Cerebellar cortex (tissue), 1 donor: ENCODE data around the gene ENTREP1.
"Not testable (repeated sequence)": the region's sequence is repeated elsewhere in the genome, so short reads cannot be mapped to it uniquely, and the experiment has no call there.

Experiments
- DNase-seq: peaks from one replicate; pipeline ENCODE4 v3.0.0-alpha.2; 2015; ENCODE audit warnings: low spot score

Gene ENTREP1

GRCh38 chr9:69324549-69325401, at the start of gene ENTREP1:
TSS of gene ENTREP1 (plus strand) at chr9:69325215. CDS start at chr9:69325310, 95 bp downstream.
- no peak for DNase-seq

GRCh38 chr9:69276775-69277174, 48.2 kb upstream of the ENTREP1 start:
- DNase-seq = no peak

DNA sequence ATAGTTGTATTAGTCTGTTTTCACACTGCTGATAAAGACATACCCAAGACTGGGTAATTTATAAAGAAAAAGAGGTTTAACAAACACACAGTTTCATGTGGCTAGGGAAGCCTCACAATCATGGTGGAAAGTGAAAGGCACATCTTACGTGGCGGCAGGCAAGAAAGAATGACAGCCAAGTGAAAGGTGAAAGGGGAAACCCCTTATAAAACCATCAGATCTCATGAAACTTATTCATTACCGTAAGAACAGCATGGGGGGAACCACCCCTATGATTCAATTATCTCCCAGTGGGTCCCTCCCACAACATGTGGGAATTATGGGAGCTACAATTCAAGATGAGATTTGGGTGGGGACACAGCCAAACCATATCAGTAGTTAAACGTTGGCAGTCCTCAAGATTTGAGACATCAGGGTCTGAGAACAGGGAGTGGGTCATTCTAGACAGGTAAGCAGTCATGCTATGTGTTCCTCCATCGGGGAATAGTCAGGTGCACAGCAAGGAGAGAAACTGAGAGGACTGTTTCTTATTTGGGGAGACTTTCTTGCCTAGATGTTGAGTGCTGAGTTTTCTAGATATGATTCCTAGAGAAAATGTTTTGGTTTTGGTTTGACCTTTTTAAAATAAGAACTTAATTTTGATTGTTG, 45.8 kb upstream of the ENTREP1 start:
- no peak for DNase-seq

DNA sequence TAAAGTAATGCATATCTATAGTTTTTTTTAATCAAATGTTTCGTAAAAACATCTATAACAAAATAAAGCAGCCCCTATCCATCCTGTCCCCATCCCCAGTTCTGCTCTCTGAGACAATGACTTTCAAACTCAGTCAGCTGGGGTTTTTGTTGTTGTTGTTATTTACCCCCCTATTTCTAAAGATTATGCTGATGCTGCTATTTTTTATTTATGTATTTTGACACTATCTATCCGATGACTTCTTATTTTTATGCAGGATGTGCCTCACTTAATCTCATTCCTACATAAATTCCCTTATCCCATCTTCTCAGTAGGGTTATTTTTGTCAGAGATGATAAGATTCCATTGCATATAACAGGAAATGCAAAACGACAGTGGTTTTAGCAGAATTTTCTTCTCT, 45.3 kb upstream of the ENTREP1 start:
- no peak for DNase-seq

DNA sequence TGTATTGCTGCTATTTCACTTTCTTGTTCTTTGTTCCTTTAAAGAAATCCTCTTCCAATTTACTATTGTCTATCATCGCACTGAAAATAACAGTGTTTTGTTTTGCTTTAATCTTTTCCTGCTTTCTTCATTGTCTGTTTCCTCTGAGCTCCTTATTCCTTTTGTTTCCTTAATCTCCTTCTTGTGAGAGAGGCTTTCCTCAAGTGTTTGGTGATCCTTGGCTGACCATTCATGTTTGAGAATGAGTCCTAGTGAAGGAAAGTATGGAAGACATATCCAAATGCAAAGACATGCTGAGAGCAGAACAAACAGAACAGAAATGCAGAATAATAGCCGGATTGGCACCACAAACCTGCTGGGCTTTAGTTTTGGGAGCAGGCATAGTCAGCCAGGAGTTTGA, 42.0 kb upstream of the ENTREP1 start:
- no peak for DNase-seq

- DNase-seq = no peak
Measured at GRCh38 chr9:69292078-69292477, 32.9 kb upstream of the ENTREP1 start.

GRCh38 chr9:69293156-69293555, 31.9 kb upstream of the ENTREP1 start:
- DNase-seq = no peak

GRCh38 chr9:69295872-69296552, 29.0 kb upstream of the ENTREP1 start:
- DNase-seq = no peak

DNA sequence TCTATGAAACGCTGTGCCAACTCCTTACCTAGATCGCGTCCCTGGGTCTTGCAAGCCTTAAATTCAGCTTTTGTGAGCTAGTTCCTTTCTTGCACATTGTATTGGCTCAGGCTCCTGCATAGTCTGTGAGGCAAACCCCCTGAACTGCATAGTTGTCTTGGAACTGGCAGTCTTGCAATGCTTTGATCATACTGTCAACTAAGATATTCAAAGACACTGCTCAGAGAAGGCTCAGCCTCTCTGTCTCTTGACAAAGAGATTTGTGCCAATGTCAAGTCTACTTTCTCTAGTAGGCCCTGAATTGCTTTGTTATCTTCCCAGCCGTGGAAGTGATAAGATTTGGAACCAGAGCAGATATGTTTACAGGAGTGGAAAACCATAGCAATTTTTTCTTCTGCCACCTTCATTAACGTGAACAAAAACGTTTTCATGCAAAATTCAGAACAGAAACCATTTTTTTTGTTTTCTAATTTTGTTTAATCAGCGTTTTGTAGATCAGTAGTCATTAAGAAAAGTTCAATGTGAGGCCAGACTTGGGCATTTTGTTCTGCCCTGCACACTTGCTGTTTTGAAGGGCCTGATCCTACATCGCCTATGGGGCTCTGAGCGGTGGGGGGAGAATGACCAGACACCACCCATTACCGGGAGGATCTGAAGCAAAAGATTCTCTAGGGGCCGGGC, 27.6 kb upstream of the ENTREP1 start:
- no peak for DNase-seq

GRCh38 chr9:69299315-69299714, 25.7 kb upstream of the ENTREP1 start:
- no peak for DNase-seq

DNA sequence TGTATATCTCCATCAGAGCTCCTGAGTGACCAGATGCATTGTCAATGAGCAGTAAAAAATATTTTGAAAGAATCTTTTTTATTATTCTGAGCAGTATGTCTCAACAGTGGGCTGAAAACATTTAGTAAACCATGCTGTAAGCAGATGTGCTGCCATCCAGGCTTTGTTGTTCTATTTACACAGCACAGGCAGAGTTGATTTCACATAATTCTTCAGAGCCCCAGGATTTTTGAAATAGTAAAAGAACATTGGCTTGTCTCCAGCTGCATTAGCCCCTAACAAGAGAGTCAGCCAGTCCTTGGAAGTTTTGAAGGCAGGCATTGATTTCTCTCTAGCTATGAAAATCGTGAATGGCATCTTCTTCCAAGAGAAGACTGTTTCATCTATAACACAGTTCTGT, 25.2 kb upstream of the ENTREP1 start:
- DNase-seq = no peak

- no peak for DNase-seq
Measured at GRCh38 chr9:69303331-69303730, 21.7 kb upstream of the ENTREP1 start.

GRCh38 chr9:69306895-69307445, 18.0 kb upstream of the ENTREP1 start:
- not testable (repeated sequence) for DNase-seq

DNA sequence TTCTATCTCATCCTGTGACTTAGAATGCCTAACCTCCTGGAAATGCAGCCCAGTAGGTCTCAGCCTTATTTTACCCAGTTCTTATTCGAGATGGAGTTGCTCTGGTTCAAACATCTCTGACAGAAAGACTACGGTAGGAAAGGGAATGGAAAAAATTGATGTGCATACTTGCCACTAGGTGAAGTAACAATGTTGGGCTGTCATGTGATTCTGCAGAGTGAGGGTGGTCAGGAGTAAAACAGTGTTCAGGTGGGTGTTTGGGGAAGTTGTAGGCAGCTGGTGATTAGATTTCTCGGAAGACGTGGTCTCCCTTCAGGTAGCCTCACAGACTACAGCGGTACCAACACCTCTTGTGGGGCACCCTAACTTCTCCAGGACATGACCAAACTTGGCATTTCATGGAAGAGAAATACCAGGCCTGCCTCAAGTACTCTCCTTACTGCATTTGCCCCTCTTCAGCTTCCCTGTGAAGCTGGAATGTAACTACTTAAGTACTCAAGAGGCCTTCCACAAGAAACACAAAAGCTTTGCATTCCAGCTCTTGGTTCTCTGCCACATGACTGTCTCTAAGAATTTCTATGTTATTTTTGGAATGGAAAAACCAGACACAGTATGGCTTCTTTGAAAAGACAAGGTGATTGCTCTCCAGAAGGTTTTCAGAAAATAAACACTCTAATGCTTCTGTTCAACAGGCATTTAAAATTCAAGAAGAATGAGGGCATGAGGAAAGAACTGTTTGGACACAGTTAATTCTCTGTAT, 17.4 kb upstream of the ENTREP1 start:
- DNase-seq = no peak

DNA sequence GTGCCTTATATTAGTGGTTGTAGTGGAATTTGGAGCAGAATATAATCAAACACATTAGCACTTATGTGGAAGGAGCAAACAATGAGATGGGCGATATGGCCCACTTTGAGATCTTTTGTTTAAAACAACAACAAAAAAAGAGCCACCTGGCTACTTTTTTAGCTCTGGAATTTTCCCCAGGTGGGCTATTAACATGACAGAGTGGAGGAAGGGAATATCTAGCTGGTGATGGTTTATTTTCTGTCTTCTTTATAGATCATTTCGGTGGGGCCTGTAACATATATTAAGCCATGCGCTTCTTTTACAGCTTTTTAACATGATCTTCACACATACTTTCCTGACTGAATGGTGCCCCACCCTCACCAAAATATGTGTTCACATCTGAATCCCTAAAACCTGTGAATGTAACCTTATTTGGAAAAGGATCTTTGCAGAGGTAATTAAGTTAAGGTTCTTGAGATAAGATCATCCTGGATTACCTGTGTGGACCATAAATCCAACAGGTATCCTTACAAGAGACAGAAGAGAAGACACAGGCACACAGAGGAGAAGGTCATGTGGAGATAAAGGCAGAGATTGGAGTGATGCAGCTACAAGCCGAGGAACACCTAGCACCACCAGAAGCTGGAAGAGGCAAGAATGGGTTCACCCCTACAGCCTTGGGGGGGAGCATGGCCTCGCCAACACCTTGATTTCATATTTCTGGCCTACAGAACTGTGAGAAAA, 16.6 kb upstream of the ENTREP1 start:
- DNase-seq = no peak

- no peak for DNase-seq
Measured at GRCh38 chr9:69313175-69313574, 11.8 kb upstream of the ENTREP1 start.

DNA sequence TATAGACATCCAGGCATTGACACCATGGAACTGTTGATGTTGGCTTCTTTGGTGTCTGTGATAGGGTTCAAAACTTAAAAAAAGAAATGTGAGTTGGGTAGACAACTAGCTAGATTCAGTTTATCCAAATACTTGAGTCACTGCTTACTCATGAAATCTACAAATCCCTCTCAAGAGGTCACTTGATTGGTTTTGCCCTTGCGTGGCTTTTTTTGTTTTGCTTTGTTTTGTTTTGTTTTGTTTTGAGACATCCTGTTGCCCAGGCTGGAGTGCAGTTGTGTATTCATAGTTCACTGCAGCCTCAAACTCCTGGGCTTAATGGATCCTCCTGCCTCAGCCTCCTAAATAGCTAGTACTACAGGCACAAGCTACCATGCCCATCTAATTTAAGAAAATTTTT, 10.5 kb upstream of the ENTREP1 start:
- no peak for DNase-seq

GRCh38 chr9:69317081-69317480, 7.9 kb upstream of the ENTREP1 start:
- no peak for DNase-seq

DNA sequence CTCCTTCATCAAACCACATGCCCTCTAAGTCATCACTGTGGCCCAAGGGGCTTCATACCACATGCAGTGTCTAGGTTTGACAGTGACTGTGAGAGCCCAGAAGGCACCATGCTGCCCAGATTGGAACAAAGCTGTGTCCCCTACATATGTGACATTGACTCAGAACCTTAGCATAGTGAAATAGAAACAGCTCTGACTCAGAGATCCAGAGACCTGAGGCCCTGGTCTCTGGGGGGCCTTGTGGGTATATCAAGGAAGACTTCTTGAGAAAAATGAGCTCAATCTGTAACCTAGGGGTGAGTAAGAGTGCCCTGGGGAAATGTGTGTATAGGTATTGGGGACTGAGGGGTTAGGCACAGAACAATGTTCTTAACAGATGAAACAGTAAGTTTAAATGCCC, 7.1 kb upstream of the ENTREP1 start:
- DNase-seq = no peak

GRCh38 chr9:69319324-69320025, 5.5 kb upstream of the ENTREP1 start:
- DNase-seq = no peak
